ENCODE measurements around the gene UNC5CL. TPM values are rescaled to one million over a fixed set of nuclear protein-coding genes. Genes with fewer than 3 reads are reported as not detected.
A peak's percentile ranks its signal among the peaks of the same experiment; 100 is the strongest.

The UNC5CL gene
- total RNA-seq, 2 donors from 2014 or later, result 0.46 to 1.6 TPM

DNA sequence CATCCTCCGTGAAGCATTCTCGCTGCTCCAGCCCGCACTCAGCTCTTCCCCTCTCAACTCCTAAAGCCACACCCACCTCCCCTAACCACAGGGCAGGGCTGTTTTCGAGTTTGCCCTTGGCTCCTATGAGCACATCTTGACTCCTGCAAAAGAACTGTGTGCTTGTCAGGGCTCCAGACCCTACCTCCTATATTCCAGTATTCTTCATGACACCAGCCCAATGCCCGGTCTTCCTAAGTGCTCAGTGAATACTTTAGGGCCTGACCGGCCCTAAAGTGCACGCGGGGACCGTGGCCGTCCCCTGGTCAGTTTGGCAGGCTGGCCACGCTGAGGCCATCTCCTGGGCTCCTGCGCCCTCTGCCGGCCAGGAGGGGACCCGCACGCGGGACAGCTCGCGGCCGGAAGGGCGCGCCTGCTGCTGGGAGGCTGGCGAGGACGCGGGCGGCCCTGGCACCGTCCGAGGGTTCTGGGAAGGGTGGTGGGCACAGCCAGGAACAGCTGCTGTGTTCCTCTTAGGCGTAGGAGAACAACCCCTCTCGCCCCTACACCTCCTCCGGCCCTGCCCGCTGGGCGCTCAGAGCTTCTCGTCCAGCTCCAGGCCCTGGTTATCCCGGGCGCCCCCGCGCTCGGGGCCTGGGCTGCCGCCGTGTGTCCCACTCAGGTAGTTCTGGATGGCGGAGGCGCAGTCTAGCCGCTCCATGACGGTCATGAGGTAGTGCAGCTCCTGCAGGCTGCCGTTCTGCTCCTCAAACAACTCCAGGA is 11.0 kb downstream of the UNC5CL start:
- peak; percentile 76 for DNase-seq (ENCODE audit: low spot score)
- 3% methylated on average over 37 of the region's 45 CpGs for WGBS

DNA sequence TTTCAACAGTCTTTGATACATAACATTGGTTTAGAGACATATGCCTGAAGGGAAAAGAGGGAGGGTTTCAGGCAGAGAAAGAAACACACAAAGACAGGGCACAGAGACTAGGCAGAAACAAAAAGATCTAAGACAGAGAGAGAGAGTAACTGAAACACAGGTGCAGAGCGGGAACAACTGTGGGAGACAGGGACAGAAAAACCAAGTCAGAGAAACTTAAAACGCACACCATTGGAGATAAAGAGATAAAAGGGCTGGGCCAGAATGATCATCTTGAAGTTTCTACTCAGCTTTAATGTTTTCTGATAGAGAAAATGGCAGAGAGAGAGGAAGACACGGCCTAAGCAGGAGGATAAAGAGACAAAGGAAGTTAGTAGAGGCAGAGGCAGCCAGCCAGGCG is 11.8 kb downstream of the UNC5CL start:
- intact Hi-C loops (cut with DNase I), result loop anchor here (5.0 to 10.0 kb wide), 2 partner anchors 132 to 1045 kb away; no protein-coding TSS in a partner anchor
- peak overlapping the region; percentile 33 to 41 for H3K4me3 ChIP-seq
- no peaks in the 10 kb centered on the region for H3K27me3 ChIP-seq (replicated peaks; ENCODE audit: insufficient read depth)
- H3K4me1 ChIP-seq (replicated peaks), result no peaks in the 10 kb centered on the region
- TF ChIP-seq, protein P1, sequence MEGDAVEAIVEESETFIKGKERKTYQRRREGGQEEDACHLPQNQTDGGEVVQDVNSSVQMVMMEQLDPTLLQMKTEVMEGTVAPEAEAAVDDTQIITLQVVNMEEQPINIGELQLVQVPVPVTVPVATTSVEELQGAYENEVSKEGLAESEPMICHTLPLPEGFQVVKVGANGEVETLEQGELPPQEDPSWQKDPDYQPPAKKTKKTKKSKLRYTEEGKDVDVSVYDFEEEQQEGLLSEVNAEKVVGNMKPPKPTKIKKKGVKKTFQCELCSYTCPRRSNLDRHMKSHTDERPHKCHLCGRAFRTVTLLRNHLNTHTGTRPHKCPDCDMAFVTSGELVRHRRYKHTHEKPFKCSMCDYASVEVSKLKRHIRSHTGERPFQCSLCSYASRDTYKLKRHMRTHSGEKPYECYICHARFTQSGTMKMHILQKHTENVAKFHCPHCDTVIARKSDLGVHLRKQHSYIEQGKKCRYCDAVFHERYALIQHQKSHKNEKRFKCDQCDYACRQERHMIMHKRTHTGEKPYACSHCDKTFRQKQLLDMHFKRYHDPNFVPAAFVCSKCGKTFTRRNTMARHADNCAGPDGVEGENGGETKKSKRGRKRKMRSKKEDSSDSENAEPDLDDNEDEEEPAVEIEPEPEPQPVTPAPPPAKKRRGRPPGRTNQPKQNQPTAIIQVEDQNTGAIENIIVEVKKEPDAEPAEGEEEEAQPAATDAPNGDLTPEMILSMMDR (IDR thresholded peaks at IDR 0.05), result no peak
- TF ChIP-seq POLR2A (IDR thresholded peaks at IDR 0.05), result no peak
- TF ChIP-seq POLR2AphosphoS5 (IDR thresholded peaks at IDR 0.05), result no peak
- DNase-seq (ENCODE audit: low spot score), result no peak
- no peaks in the 10 kb centered on the region for H3K36me3 ChIP-seq
- WGBS, result 45% methylated on average over 4 of the region's 4 CpGs
- H3K9me3 ChIP-seq, result no peaks in the 10 kb centered on the region
- peak overlapping the region in 1 of 2 donors; percentile 75 for H3K27ac ChIP-seq

More for the DNA sequence above, 11.0 kb downstream of the UNC5CL start:
- intact Hi-C loops (cut with DNase I), result loop anchor here (5.0 to 10.0 kb wide), 2 partner anchors 133 to 1046 kb away; no protein-coding TSS in a partner anchor
- H3K9me3 ChIP-seq, result no peaks in the 10 kb centered on the region
- H3K27ac ChIP-seq, result peak overlapping the region; percentile 70 to 75
- H3K4me1 ChIP-seq (replicated peaks), result no peaks in the 10 kb centered on the region
- no peaks in the 10 kb centered on the region for H3K36me3 ChIP-seq
- peak overlapping the region; percentile 33 to 41 for H3K4me3 ChIP-seq
- no peaks in the 10 kb centered on the region for H3K27me3 ChIP-seq (replicated peaks; ENCODE audit: insufficient read depth)
- TF ChIP-seq, protein P1 (IDR thresholded peaks at IDR 0.05), result peak; percentile 91 to 99 (median 96)
- TF ChIP-seq POLR2AphosphoS5 (IDR thresholded peaks at IDR 0.05) (peak; percentile 48), POLR2A (IDR thresholded peaks at IDR 0.05) (no peak)

DNA sequence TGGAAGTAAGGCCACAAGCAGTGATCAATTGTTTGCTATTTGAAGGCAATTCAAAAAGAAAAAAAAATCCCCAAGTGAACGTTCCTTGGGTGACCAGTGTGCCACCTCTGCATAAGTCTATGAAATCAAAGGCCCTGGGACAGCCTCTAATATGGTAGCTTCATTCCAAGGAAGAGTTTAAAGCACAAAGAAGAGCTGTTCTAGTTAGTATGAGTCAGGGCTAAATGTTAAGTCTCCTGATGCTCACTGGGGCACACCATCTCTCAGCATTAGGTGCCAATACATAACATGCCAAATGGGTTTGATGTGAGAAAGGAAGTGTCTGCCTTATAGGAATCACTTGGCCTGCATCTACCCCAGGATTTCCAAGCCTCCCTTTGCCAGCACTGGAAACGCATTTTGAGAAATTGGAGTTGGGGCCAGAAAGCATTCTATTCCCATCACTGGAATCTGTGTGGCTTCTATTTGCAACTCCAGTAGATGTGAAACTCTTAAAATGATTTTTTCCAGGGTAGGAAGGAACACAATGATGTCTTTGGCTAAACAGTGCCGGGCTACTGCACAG is 13.0 kb downstream of the UNC5CL start:
- H3K4me1 ChIP-seq (replicated peaks), result no peaks in the 10 kb centered on the region
- H3K36me3 ChIP-seq, result no peaks in the 10 kb centered on the region
- H3K27ac ChIP-seq, result no peak overlapping the region
- H3K9me3 ChIP-seq, result no peaks in the 10 kb centered on the region
- intact Hi-C loops (cut with DNase I), result loop anchor here (5.0 to 10.0 kb wide), 2 partner anchors 131 to 1044 kb away; no protein-coding TSS in a partner anchor
- DNase-seq (ENCODE audit: low spot score), result no peak
- TF ChIP-seq POLR2AphosphoS5 (IDR thresholded peaks at IDR 0.05) (no peak), POLR2A (IDR thresholded peaks at IDR 0.05) (no peak)
- TF ChIP-seq, protein P1 (IDR thresholded peaks at IDR 0.05), result no peak
- H3K27me3 ChIP-seq (replicated peaks; ENCODE audit: insufficient read depth), result no peaks in the 10 kb centered on the region
- WGBS, result 82% methylated on average over 3 of the region's 3 CpGs
- no peak overlapping the region for H3K4me3 ChIP-seq

DNA sequence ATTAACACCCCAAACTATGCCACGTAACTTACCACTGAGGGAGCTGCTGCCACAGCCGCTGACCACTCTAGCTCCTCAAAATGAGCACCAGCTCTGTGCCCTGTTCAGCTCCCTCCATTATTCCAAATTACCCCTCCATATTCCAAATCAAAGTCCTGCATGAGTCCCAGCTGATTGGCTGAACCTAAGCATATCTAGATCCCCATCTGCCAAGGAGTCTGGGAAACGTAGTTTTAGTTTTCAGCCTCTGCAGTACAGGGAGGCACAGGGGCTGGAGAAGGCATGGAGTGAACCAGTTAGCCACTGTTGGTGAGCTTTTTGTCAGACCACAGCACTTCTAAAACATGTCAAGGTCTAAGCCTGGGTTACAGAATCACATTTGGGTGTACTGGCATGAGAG is 15.9 kb downstream of the UNC5CL start:
- Histone ChIP-seq H3K27ac (no peak overlapping the region), H3K4me3 (no peak overlapping the region), H3K4me1 (replicated peaks) (no peaks in the 10 kb centered on the region), H3K9me3 (no peaks in the 10 kb centered on the region), H3K27me3 (replicated peaks; ENCODE audit: insufficient read depth) (no peaks in the 10 kb centered on the region), H3K36me3 (no peaks in the 10 kb centered on the region)
- intact Hi-C loops (cut with DNase I), result loop anchor here (10.0 kb wide), 1 partner anchor 128 kb away; no protein-coding TSS in a partner anchor
- DNase-seq (ENCODE audit: low spot score), result no peak
- 87% methylated on average over 3 of the region's 3 CpGs for WGBS
- TF ChIP-seq POLR2AphosphoS5 (IDR thresholded peaks at IDR 0.05) (no peak), POLR2A (IDR thresholded peaks at IDR 0.05) (no peak)
- TF ChIP-seq, protein P1 (IDR thresholded peaks at IDR 0.05), result no peak
